Activated naive CD4-positive, alpha-beta T cell treated with anti-CD3 and anti-CD28 coated beads, Interleukin-2, amount 50 U/mL, for 24 hours (primary cell): ENCODE data around the gene HOXA2.

Source experiments
- H3K27ac Mint-ChIP-seq: one replicate; pipeline ENCODE4 v1.8.0; 2021; ENCODE audit warnings: mild to moderate bottlenecking, mixed read lengths
- H3K27me3 Mint-ChIP-seq: one replicate; pipeline ENCODE4 v1.8.0; 2021; ENCODE audit warnings: mixed read lengths
- H3K36me3 Mint-ChIP-seq: one replicate; pipeline ENCODE4 v1.8.0; 2021; ENCODE audit warnings: mixed read lengths
- H3K4me1 Mint-ChIP-seq: one replicate; pipeline ENCODE4 v1.8.0; 2021; ENCODE audit warnings: mixed read lengths
- H3K4me3 Mint-ChIP-seq: one replicate; pipeline ENCODE4 v1.8.0; 2021; ENCODE audit warnings: mild to moderate bottlenecking, mixed read lengths
- H3K9me3 Mint-ChIP-seq: one replicate; pipeline ENCODE4 v1.8.0; 2021; ENCODE audit warnings: mixed read lengths

HOXA2 gene

GRCh38 chr7:27132214-27132613, 29.7 kb upstream of the HOXA2 start:
- Mint-ChIP-seq H3K4me3 (peak overlapping the region; percentile 13), H3K36me3 (no peaks in the 10 kb centered on the region), H3K27ac (no peak overlapping the region), H3K9me3 (no peaks in the 10 kb centered on the region), H3K27me3 (peaks cover 31% of the 10 kb centered on the region), H3K4me1 (peaks cover 11% of the 10 kb centered on the region)

- peaks cover 28% of the 10 kb centered on the region for H3K27me3 Mint-ChIP-seq
- H3K36me3 Mint-ChIP-seq, result no peaks in the 10 kb centered on the region
- peak overlapping the region; percentile 62 for H3K4me3 Mint-ChIP-seq
These were observed 28.9 kb upstream of the HOXA2 start for GRCh38 chr7:27131390-27131819.

GRCh38 chr7:27130540-27131389, 28.3 kb upstream of the HOXA2 start, which contains the start of gene HOXA4:
TSS of gene HOXA4 (minus strand) at chr7:27130757. CDS start at chr7:27130733, 24 bp downstream.
- H3K27ac Mint-ChIP-seq, result no peak within 1 kb of the TSS
- H3K27me3 Mint-ChIP-seq, result peaks cover 27% of the 10 kb centered on the region
- H3K4me1 Mint-ChIP-seq, result peaks cover 11% of the 10 kb centered on the region
- no peaks in the 10 kb centered on the region for H3K36me3 Mint-ChIP-seq
- no peaks in the 10 kb centered on the region for H3K9me3 Mint-ChIP-seq
- peak within 1 kb of the TSS; percentile 62 for H3K4me3 Mint-ChIP-seq

More at GRCh38 chr7:27131390-27131819, 28.9 kb upstream of the HOXA2 start:
- H3K9me3 Mint-ChIP-seq, result no peaks in the 10 kb centered on the region
- peaks cover 11% of the 10 kb centered on the region for H3K4me1 Mint-ChIP-seq
- H3K27ac Mint-ChIP-seq, result no peak overlapping the region

- no peaks in the 10 kb centered on the region for H3K9me3 Mint-ChIP-seq
- H3K27ac Mint-ChIP-seq, result no peak overlapping the region
- peaks cover 24% of the 10 kb centered on the region for H3K27me3 Mint-ChIP-seq
- peaks cover 11% of the 10 kb centered on the region for H3K4me1 Mint-ChIP-seq
- H3K36me3 Mint-ChIP-seq, result no peaks in the 10 kb centered on the region
- peak overlapping the region; percentile 11 for H3K4me3 Mint-ChIP-seq
These were observed 27.5 kb upstream of the HOXA2 start for GRCh38 chr7:27129729-27130539.

- Mint-ChIP-seq H3K4me1 (peaks cover 3% of the 10 kb centered on the region), H3K36me3 (no peaks in the 10 kb centered on the region), H3K4me3 (peak overlapping the region; percentile 59), H3K27me3 (peaks cover 23% of the 10 kb centered on the region), H3K9me3 (no peaks in the 10 kb centered on the region), H3K27ac (no peak overlapping the region)
These were observed 26.6 kb upstream of the HOXA2 start for GRCh38 chr7:27128776-27129728.

- Mint-ChIP-seq H3K4me1 (no peaks in the 10 kb centered on the region), H3K27ac (no peak overlapping the region), H3K9me3 (no peaks in the 10 kb centered on the region), H3K27me3 (peaks cover 17% of the 10 kb centered on the region), H3K36me3 (no peaks in the 10 kb centered on the region), H3K4me3 (no peak overlapping the region)
These were observed 25.6 kb upstream of the HOXA2 start for GRCh38 chr7:27128034-27128433.

GRCh38 chr7:27126596-27127327, 24.3 kb upstream of the HOXA2 start:
- Mint-ChIP-seq H3K4me1 (no peaks in the 10 kb centered on the region), H3K27ac (no peak overlapping the region), H3K4me3 (no peak overlapping the region), H3K9me3 (no peaks in the 10 kb centered on the region), H3K36me3 (no peaks in the 10 kb centered on the region), H3K27me3 (peaks cover 17% of the 10 kb centered on the region)

GRCh38 chr7:27125986-27126394, 23.5 kb upstream of the HOXA2 start:
- no peak overlapping the region for H3K27ac Mint-ChIP-seq
- no peaks in the 10 kb centered on the region for H3K9me3 Mint-ChIP-seq
- no peaks in the 10 kb centered on the region for H3K4me1 Mint-ChIP-seq
- H3K27me3 Mint-ChIP-seq, result peaks cover 17% of the 10 kb centered on the region
- no peaks in the 10 kb centered on the region for H3K36me3 Mint-ChIP-seq
- no peak overlapping the region for H3K4me3 Mint-ChIP-seq

- H3K27me3 Mint-ChIP-seq, result peaks cover 17% of the 10 kb centered on the region
- no peaks in the 10 kb centered on the region for H3K36me3 Mint-ChIP-seq
- H3K4me3 Mint-ChIP-seq, result no peak overlapping the region
- H3K9me3 Mint-ChIP-seq, result no peaks in the 10 kb centered on the region
- H3K4me1 Mint-ChIP-seq, result no peaks in the 10 kb centered on the region
- no peak overlapping the region for H3K27ac Mint-ChIP-seq
These were observed 22.6 kb upstream of the HOXA2 start for GRCh38 chr7:27124902-27125689.

GRCh38 chr7:27124096-27124901, 21.8 kb upstream of the HOXA2 start:
- Mint-ChIP-seq H3K36me3 (no peaks in the 10 kb centered on the region), H3K27ac (no peak overlapping the region), H3K9me3 (no peaks in the 10 kb centered on the region), H3K27me3 (peaks cover 17% of the 10 kb centered on the region), H3K4me3 (no peak overlapping the region), H3K4me1 (no peaks in the 10 kb centered on the region)

- H3K27me3 Mint-ChIP-seq, result peaks cover 16% of the 10 kb centered on the region
- H3K4me1 Mint-ChIP-seq, result no peaks in the 10 kb centered on the region
- no peaks in the 10 kb centered on the region for H3K36me3 Mint-ChIP-seq
- no peak overlapping the region for H3K4me3 Mint-ChIP-seq
- H3K27ac Mint-ChIP-seq, result no peak overlapping the region
- no peaks in the 10 kb centered on the region for H3K9me3 Mint-ChIP-seq
These were observed 21.1 kb upstream of the HOXA2 start for GRCh38 chr7:27123477-27124053.

GRCh38 chr7:27123007-27123476, 20.6 kb upstream of the HOXA2 start:
- Mint-ChIP-seq H3K27me3 (peaks cover 18% of the 10 kb centered on the region), H3K4me1 (no peaks in the 10 kb centered on the region), H3K27ac (no peak overlapping the region), H3K9me3 (no peaks in the 10 kb centered on the region), H3K4me3 (no peak overlapping the region), H3K36me3 (no peaks in the 10 kb centered on the region)
